Activated naive CD8-positive, alpha-beta T cell treated with anti-CD3 and anti-CD28 coated beads for 36 hours (primary cell): Measurements from ENCODE around the gene YES1. TPM values are rescaled to one million over a fixed set of nuclear protein-coding genes. Genes with fewer than 3 reads are reported as not detected.
"Not testable (repeated sequence)": the region's sequence is repeated elsewhere in the genome, so short reads cannot be mapped to it uniquely, and the experiment has no call there.

Source experiments
- DNase-seq: peaks from one replicate; pipeline ENCODE4 v3.0.0; 2021
- H3K27ac Mint-ChIP-seq: one replicate; pipeline ENCODE4 v1.8.0; 2022; ENCODE audit warnings: mild to moderate bottlenecking, moderate library complexity, mixed read lengths
- H3K27me3 Mint-ChIP-seq: one replicate; pipeline ENCODE4 v1.8.0; 2022; ENCODE audit warnings: mild to moderate bottlenecking, mixed read lengths
- H3K36me3 Mint-ChIP-seq: one replicate; pipeline ENCODE4 v1.8.0; 2021; ENCODE audit warnings: mild to moderate bottlenecking, mixed read lengths
- H3K4me1 Mint-ChIP-seq: one replicate; pipeline ENCODE4 v1.8.0; 2021; ENCODE audit warnings: mixed read lengths
- H3K4me3 Mint-ChIP-seq: one replicate; pipeline ENCODE4 v1.8.0; 2022; ENCODE audit warnings: mild to moderate bottlenecking, moderate library complexity, mixed read lengths
- H3K9me3 Mint-ChIP-seq: one replicate; pipeline ENCODE4 v1.8.0; 2022; ENCODE audit warnings: mixed read lengths
- total RNA-seq, 2 experiments: library from RNA; stranded (reverse); gene quantifications; one replicate each; pipeline ENCODE4 v1.2.3, GENCODE V29; 2021

The YES1 gene
- total RNA-seq, 2 experiments from 2014 or later, result 29.0 to 32.2 TPM

- Mint-ChIP-seq H3K36me3 (peaks cover 22% of the 10 kb centered on the region), H3K4me1 (peaks cover 25% of the 10 kb centered on the region), H3K4me3 (no peak overlapping the region), H3K27me3 (no peaks in the 10 kb centered on the region), H3K27ac (no peak overlapping the region), H3K9me3 (no peaks in the 10 kb centered on the region)
- no peak for DNase-seq
These were observed 35.0 kb downstream of the YES1 start for GRCh38 chr18:777021-777420.

- not testable (repeated sequence) for DNase-seq, H3K4me3 Mint-ChIP-seq, H3K9me3 Mint-ChIP-seq, H3K27ac Mint-ChIP-seq, H3K27me3 Mint-ChIP-seq
- peaks cover 25% of the 10 kb centered on the region for H3K4me1 Mint-ChIP-seq
- peaks cover 20% of the 10 kb centered on the region for H3K36me3 Mint-ChIP-seq
These were observed 36.0 kb downstream of the YES1 start for GRCh38 chr18:776044-776443.

GRCh38 chr18:774811-775210 lies 37.2 kb downstream of the YES1 start:
- Mint-ChIP-seq H3K4me1 (peaks cover 22% of the 10 kb centered on the region), H3K27me3 (no peaks in the 10 kb centered on the region), H3K4me3 (no peak overlapping the region), H3K36me3 (peaks cover 25% of the 10 kb centered on the region), H3K27ac (no peak overlapping the region), H3K9me3 (no peaks in the 10 kb centered on the region)
- DNase-seq, result no peak

DNA sequence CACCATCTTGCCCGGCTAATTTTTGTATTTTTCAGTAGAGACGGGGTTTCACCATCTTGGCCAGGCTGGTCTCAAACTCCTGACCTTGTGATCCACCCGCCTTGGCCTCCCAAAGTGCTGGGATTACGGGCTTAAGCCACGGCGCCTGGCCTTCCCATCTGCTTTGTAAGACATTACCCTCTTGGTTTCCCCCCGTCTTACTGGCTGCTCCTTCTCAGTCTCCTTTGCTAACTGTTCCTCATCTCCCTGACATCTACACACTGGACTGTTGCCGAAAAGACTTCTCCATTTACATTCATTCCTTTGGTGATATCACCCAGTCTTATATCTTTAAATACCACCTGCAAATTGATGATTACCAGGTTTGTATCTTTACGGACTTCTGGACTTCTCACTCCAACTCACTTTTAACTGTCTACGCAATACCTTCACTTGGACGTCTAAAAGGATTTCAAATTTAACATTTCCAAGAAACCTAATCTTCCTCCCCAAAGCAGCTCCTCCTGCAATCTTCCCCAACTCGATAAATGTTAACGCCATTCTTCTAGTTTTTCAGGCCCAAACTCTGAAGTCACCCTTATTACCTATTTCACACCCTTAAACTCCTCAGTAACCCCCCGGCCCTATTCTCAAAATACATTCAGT lies 37.9 kb downstream of the YES1 start:
- Mint-ChIP-seq H3K9me3 (no peaks in the 10 kb centered on the region), H3K27me3 (no peaks in the 10 kb centered on the region), H3K36me3 (peaks cover 25% of the 10 kb centered on the region), H3K4me1 (peaks cover 19% of the 10 kb centered on the region), H3K27ac (no peak overlapping the region), H3K4me3 (no peak overlapping the region)
- no peak for DNase-seq

- peaks cover 13% of the 10 kb centered on the region for H3K36me3 Mint-ChIP-seq
- no peak overlapping the region for H3K4me3 Mint-ChIP-seq
- no peaks in the 10 kb centered on the region for H3K9me3 Mint-ChIP-seq
- H3K27ac Mint-ChIP-seq, result no peak overlapping the region
- peaks cover 15% of the 10 kb centered on the region for H3K4me1 Mint-ChIP-seq
- H3K27me3 Mint-ChIP-seq, result no peaks in the 10 kb centered on the region
- no peak for DNase-seq
These were observed 41.5 kb downstream of the YES1 start for GRCh38 chr18:770583-770961.

DNA sequence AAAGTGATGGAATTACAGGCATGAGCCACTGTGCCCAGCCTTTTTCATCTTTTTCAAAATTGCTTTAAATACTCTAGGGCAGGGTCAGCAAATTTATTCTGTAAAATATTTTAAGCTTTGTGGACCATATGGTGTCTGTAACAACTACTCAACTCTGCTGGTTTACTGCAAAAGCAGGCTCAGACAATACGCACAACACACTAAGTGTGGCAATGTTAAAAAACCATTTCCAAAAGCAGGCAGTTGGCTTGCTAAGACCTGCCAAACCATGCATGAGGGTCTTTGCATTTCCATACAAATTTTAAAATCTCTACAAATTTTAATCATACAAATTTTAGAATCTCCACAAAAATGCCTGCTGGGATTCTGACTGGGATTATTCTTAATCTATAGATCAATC lies 44.1 kb downstream of the YES1 start:
- Mint-ChIP-seq H3K27me3 (no peaks in the 10 kb centered on the region), H3K4me3 (no peak overlapping the region), H3K27ac (no peak overlapping the region), H3K9me3 (peaks cover 1% of the 10 kb centered on the region), H3K4me1 (peaks cover 17% of the 10 kb centered on the region), H3K36me3 (peaks cover 18% of the 10 kb centered on the region)
- DNase-seq, result no peak

DNA sequence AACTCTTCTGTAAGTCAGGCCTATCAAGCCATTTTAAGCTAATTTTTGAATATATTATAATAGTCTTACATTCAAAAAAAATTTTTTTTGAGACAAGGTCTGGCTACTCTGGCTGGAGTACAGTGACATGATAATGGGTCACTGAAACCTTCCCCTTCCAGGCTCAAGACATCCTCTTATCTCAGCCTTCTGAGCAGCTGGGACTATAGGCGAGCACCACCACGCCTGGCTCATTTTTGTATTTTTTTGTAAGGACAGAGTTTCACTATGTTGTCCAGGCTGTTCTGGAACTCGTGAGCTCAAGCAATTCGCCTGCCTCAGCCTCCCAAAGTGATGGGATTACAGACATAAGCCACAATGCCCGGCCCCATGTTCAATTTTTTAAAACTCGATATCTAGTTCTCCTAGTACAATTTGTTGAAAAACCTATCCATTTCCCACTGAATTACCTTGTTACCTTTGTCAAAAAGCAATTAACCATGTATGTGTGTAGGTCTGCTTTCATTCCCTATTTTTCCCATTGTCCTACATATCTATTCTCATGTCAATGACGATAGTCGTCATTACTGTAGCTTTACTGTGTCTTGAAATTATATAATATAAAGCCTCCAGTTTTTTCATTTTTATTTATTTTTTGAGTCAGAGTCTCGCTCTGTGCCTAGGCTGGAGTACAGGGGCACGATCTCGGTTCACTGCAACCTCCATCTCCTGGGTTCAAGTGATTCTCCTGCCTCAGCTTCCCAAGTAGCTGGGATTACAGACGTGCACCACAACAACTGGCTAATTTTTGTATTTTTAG lies 44.8 kb downstream of the YES1 start:
- H3K36me3 Mint-ChIP-seq, result peaks cover 16% of the 10 kb centered on the region
- no peaks in the 10 kb centered on the region for H3K27me3 Mint-ChIP-seq
- peaks cover 20% of the 10 kb centered on the region for H3K4me1 Mint-ChIP-seq
- H3K9me3 Mint-ChIP-seq, result peaks cover 1% of the 10 kb centered on the region
- H3K27ac Mint-ChIP-seq, result no peak overlapping the region
- no peak overlapping the region for H3K4me3 Mint-ChIP-seq
- DNase-seq, result no peak

DNA sequence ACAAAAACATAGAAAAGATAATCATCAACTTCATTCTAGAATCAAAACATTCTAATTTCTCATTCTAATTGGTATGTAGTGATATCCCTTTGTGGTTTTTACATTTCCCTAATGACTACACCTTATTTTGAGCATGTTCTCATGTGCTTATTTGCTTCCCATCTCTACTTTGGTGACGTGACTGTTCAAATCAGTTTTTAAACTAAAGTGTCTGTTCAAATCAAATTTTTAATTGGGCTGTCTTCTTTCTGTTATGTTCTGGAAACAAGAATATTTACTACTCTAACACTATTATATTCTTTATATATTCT lies 45.5 kb downstream of the YES1 start:
- Mint-ChIP-seq H3K36me3 (peaks cover 17% of the 10 kb centered on the region), H3K27me3 (no peaks in the 10 kb centered on the region), H3K27ac (no peak overlapping the region), H3K9me3 (peaks cover 2% of the 10 kb centered on the region), H3K4me3 (no peak overlapping the region), H3K4me1 (peaks cover 21% of the 10 kb centered on the region)
- no peak for DNase-seq

- Mint-ChIP-seq H3K9me3 (peaks cover 3% of the 10 kb centered on the region), H3K36me3 (peaks cover 19% of the 10 kb centered on the region), H3K27ac (no peak overlapping the region), H3K4me3 (no peak overlapping the region), H3K4me1 (peaks cover 23% of the 10 kb centered on the region), H3K27me3 (no peaks in the 10 kb centered on the region)
- DNase-seq, result no peak
These were observed 46.1 kb downstream of the YES1 start for GRCh38 chr18:765764-766549.

GRCh38 chr18:759864-760263 lies 52.2 kb downstream of the YES1 start:
- H3K9me3 Mint-ChIP-seq, DNase-seq, H3K27ac Mint-ChIP-seq, H3K4me3 Mint-ChIP-seq, H3K27me3 Mint-ChIP-seq: not testable (repeated sequence)
- Mint-ChIP-seq H3K4me1 (peaks cover 19% of the 10 kb centered on the region), H3K36me3 (peaks cover 21% of the 10 kb centered on the region)

GRCh38 chr18:755506-755905 lies 56.5 kb downstream of the YES1 start:
- Mint-ChIP-seq H3K36me3 (peaks cover 13% of the 10 kb centered on the region), H3K27me3 (no peaks in the 10 kb centered on the region), H3K4me1 (peaks cover 2% of the 10 kb centered on the region), H3K4me3 (no peak overlapping the region), H3K9me3 (no peaks in the 10 kb centered on the region), H3K27ac (no peak overlapping the region)
- DNase-seq, result no peak

- H3K27ac Mint-ChIP-seq, result no peak overlapping the region
- H3K27me3 Mint-ChIP-seq, result no peaks in the 10 kb centered on the region
- H3K36me3 Mint-ChIP-seq, result peaks cover 9% of the 10 kb centered on the region
- no peaks in the 10 kb centered on the region for H3K9me3 Mint-ChIP-seq
- no peak overlapping the region for H3K4me3 Mint-ChIP-seq
- no peak for DNase-seq
- H3K4me1 Mint-ChIP-seq, result peaks cover 2% of the 10 kb centered on the region
These were observed 57.4 kb downstream of the YES1 start for GRCh38 chr18:754656-755055.

- Mint-ChIP-seq H3K4me1 (peaks cover 2% of the 10 kb centered on the region), H3K9me3 (no peaks in the 10 kb centered on the region), H3K27ac (no peak overlapping the region), H3K36me3 (peaks cover 8% of the 10 kb centered on the region), H3K4me3 (no peak overlapping the region), H3K27me3 (no peaks in the 10 kb centered on the region)
- no peak for DNase-seq
These were observed 61.6 kb downstream of the YES1 start for GRCh38 chr18:750456-750855.

GRCh38 chr18:744832-745597 lies 67.0 kb downstream of the YES1 start:
- no peaks in the 10 kb centered on the region for H3K9me3 Mint-ChIP-seq
- H3K27me3 Mint-ChIP-seq, result no peaks in the 10 kb centered on the region
- no peak for DNase-seq
- H3K4me3 Mint-ChIP-seq, result no peak overlapping the region
- peaks cover 13% of the 10 kb centered on the region for H3K36me3 Mint-ChIP-seq
- H3K4me1 Mint-ChIP-seq, result peaks cover 5% of the 10 kb centered on the region
- H3K27ac Mint-ChIP-seq, result no peak overlapping the region

- H3K27ac Mint-ChIP-seq, result no peak overlapping the region
- H3K27me3 Mint-ChIP-seq, result no peaks in the 10 kb centered on the region
- peaks cover 12% of the 10 kb centered on the region for H3K36me3 Mint-ChIP-seq
- DNase-seq, result no peak
- no peak overlapping the region for H3K4me3 Mint-ChIP-seq
- no peaks in the 10 kb centered on the region for H3K9me3 Mint-ChIP-seq
- peaks cover 5% of the 10 kb centered on the region for H3K4me1 Mint-ChIP-seq
These were observed 70.0 kb downstream of the YES1 start for GRCh38 chr18:741931-742512.
